SU-DHL-6 (cell line): ENCODE data around the gene ZNF628.
"Not testable (repeated sequence)": the region's sequence is repeated elsewhere in the genome, so short reads cannot be mapped to it uniquely, and the experiment has no call there.

Source experiments
- H2AFZ ChIP-seq: fragments of 200-600 bp; sonication (generic); 2 replicates; pipeline ENCODE4 v1.6.1; 2014; ENCODE audit warnings: low read depth, mild to moderate bottlenecking, moderate library complexity, mixed read lengths, antibody characterized with exemption, low read length; ENCODE audit not compliant: severe bottlenecking
- H3F3A ChIP-seq: fragments of 200-600 bp; shearing (Covaris generic); 2 replicates; pipeline ENCODE4 v1.6.0; 2016; ENCODE audit warnings: antibody characterized with exemption, mild to moderate bottlenecking; ENCODE audit not compliant: insufficient read depth
- H3K27ac ChIP-seq: fragments of 200-600 bp; sonication (generic); 2 replicates; pipeline ENCODE4 v1.5.1; 2016; ENCODE audit warnings: low read depth, mild to moderate bottlenecking, low read length, moderate library complexity, mixed read lengths
- H3K27me3 ChIP-seq: fragments of 200-600 bp; sonication (generic), shearing (Covaris generic); 2 replicates; pipeline ENCODE4 v1.6.0; 2014; ENCODE audit warnings: mild to moderate bottlenecking, low read length
- H3K36me3 ChIP-seq: fragments of 200-600 bp; sonication (generic); 2 replicates; pipeline ENCODE4 v1.6.1; 2014; ENCODE audit warnings: mild to moderate bottlenecking, low read length, mixed read lengths
- H3K4me2 ChIP-seq: fragments of 300-600, 200-600 bp; shearing (Covaris generic), sonication (generic); 2 replicates; pipeline ENCODE4 v1.6.0; 2014; ENCODE audit warnings: low read length, low read depth, mild to moderate bottlenecking; ENCODE audit not compliant: poor library complexity, severe bottlenecking
- H3K4me3 ChIP-seq: fragments of 200-600 bp; sonication (generic); 2 replicates; pipeline ENCODE4 v1.5.1; 2014; ENCODE audit warnings: antibody characterized with exemption, low read length, mild to moderate bottlenecking, mixed read lengths; ENCODE audit not compliant: insufficient read depth, poor library complexity, severe bottlenecking
- H3K79me2 ChIP-seq: fragments of 200-600 bp; sonication (generic); 2 replicates; pipeline ENCODE4 v1.6.1; 2014; ENCODE audit warnings: mild to moderate bottlenecking, low read length, moderate library complexity; ENCODE audit not compliant: insufficient read depth
- H3K9ac ChIP-seq: fragments of 200-600 bp; sonication (generic); 2 replicates; pipeline ENCODE4 v1.7.0; 2014; ENCODE audit warnings: mild to moderate bottlenecking, low read length
- H3K9me2 ChIP-seq: fragments of 200-600 bp; sonication (generic); replicated peaks from 2 replicates; pipeline ENCODE4 v1.6.1; 2014; ENCODE audit warnings: low read length; ENCODE audit not compliant: insufficient read depth
- H3K9me3 ChIP-seq: fragments of 200-600 bp; sonication (generic); 2 replicates; pipeline ENCODE4 v1.6.1; 2014; ENCODE audit warnings: low read length, mixed read lengths; ENCODE audit not compliant: insufficient read depth
- H4K20me1 ChIP-seq: fragments of 200-600 bp; sonication (generic); 2 replicates; pipeline ENCODE4 v1.6.1; 2014; ENCODE audit warnings: low read depth, mild to moderate bottlenecking, antibody characterized with exemption, low read length, moderate library complexity, mixed read lengths
- EZH2phosphoT487 ChIP-seq: fragments of 200-600 bp; sonication (generic), shearing (Covaris generic); conservative IDR thresholded peaks from 2 replicates; pipeline ENCODE4 v1.6.1; 2018; ENCODE audit warnings: mild to moderate bottlenecking, antibody characterized with exemption, low read length, moderate library complexity, mixed read lengths
- TF ChIP-seq, protein P1 (sequence below): fragments of 200-600 bp; sonication (generic); IDR thresholded peaks from one replicate; pipeline ENCODE4 v1.5.1; 2017; ENCODE audit warnings: antibody characterized with exemption, mild to moderate bottlenecking, low read length, moderate library complexity; ENCODE audit not compliant: insufficient read depth, poor library complexity, severe bottlenecking

The ZNF628 gene

DNA sequence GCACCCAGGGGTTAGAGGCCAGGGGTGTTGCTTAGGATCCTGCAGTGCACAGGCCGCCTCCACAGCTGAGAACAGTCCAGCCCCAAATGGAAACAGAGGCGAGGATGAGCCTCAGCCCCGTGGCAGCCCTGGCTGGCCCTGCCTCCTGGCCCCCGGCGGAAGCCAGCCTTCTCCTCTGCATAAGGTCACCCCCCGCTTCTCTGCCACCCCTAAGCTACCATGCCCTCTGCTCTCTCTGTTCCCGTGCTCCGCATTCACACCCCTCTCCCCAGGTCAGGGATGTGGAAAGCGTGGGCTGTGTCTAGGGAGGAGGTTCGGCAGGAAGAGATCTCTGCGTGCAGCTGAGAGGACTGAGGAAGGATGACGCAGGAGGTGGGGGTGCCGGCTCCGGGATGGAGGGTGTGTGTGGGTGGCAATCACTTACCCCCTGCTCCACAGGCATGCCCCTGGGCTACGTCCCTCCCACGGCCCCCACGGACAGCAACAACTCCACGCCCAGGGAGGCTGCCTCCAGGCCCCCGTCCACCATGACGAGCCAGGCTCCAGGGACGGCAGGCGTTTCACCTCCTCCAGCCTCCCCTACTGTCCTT, 17.9 kb downstream of the ZNF628 start:
- H3K9ac ChIP-seq, result no peak overlapping the region
- no peak overlapping the region for H3K27ac ChIP-seq
- H3K9me3 ChIP-seq, result no peaks in the 10 kb centered on the region
- H3K36me3 ChIP-seq, result no peaks in the 10 kb centered on the region
- H3K9me2 ChIP-seq, result no peaks in the 10 kb centered on the region
- H3K4me3 ChIP-seq, result no peak overlapping the region
- no peak overlapping the region for H3K4me2 ChIP-seq
- no peaks in the 10 kb centered on the region for H3K79me2 ChIP-seq
- no peaks in the 10 kb centered on the region for H3K27me3 ChIP-seq
- TF ChIP-seq, protein P1, sequence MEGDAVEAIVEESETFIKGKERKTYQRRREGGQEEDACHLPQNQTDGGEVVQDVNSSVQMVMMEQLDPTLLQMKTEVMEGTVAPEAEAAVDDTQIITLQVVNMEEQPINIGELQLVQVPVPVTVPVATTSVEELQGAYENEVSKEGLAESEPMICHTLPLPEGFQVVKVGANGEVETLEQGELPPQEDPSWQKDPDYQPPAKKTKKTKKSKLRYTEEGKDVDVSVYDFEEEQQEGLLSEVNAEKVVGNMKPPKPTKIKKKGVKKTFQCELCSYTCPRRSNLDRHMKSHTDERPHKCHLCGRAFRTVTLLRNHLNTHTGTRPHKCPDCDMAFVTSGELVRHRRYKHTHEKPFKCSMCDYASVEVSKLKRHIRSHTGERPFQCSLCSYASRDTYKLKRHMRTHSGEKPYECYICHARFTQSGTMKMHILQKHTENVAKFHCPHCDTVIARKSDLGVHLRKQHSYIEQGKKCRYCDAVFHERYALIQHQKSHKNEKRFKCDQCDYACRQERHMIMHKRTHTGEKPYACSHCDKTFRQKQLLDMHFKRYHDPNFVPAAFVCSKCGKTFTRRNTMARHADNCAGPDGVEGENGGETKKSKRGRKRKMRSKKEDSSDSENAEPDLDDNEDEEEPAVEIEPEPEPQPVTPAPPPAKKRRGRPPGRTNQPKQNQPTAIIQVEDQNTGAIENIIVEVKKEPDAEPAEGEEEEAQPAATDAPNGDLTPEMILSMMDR, result no peak
- no peak for TF ChIP-seq EZH2phosphoT487
- H3F3A ChIP-seq, result no peaks in the 10 kb centered on the region
- H2AFZ ChIP-seq, result no peak overlapping the region
- no peaks in the 10 kb centered on the region for H4K20me1 ChIP-seq

GRCh38 chr19:55495646-55496349, 19.4 kb downstream of the ZNF628 start:
- Histone ChIP-seq H3K9me2 (no peaks in the 10 kb centered on the region), H3K4me2 (no peak overlapping the region), H3F3A (no peaks in the 10 kb centered on the region), H3K79me2 (no peaks in the 10 kb centered on the region), H3K27ac (no peak overlapping the region), H4K20me1 (no peaks in the 10 kb centered on the region), H3K9me3 (no peaks in the 10 kb centered on the region), H3K4me3 (no peak overlapping the region), H3K9ac (no peak overlapping the region), H3K27me3 (no peaks in the 10 kb centered on the region), H2AFZ (no peak overlapping the region), H3K36me3 (no peaks in the 10 kb centered on the region)
- TF ChIP-seq, protein P1, result no peak
- TF ChIP-seq EZH2phosphoT487, result no peak

DNA sequence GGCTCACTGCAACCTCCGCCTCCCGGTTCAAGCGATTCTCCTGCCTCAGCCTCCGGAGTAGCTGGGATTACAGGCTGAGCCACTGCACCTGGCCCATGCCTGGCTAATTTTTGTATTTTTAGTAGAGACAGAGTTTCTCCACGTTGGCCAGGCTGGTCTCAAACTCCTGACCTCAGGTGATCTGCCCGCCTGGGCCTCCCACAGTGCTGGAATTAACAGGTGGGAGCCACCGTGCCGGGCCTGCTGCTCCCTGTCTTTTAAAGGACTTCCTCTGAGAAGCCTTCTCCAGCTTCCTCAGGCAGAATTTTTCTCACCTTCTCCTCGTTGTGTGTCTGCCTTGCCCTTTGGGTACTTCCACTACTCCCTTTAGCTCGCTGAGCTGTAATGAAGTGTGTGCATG, 20.4 kb downstream of the ZNF628 start:
- H3K9me2 ChIP-seq, H3K79me2 ChIP-seq, H3K9me3 ChIP-seq, H2AFZ ChIP-seq, H3K4me2 ChIP-seq, H3K4me3 ChIP-seq, H3K36me3 ChIP-seq, H3F3A ChIP-seq, H3K27me3 ChIP-seq, H3K27ac ChIP-seq, H3K9ac ChIP-seq, H4K20me1 ChIP-seq: not testable (repeated sequence)

GRCh38 chr19:55497763-55498162, 21.3 kb downstream of the ZNF628 start:
- Histone ChIP-seq H2AFZ (no peak overlapping the region), H3F3A (no peaks in the 10 kb centered on the region), H3K27ac (no peak overlapping the region), H3K27me3 (no peaks in the 10 kb centered on the region), H3K4me2 (no peak overlapping the region), H4K20me1 (no peaks in the 10 kb centered on the region), H3K9me2 (no peaks in the 10 kb centered on the region), H3K9ac (no peak overlapping the region), H3K4me3 (no peak overlapping the region), H3K36me3 (no peaks in the 10 kb centered on the region), H3K9me3 (no peaks in the 10 kb centered on the region), H3K79me2 (no peaks in the 10 kb centered on the region)
- TF ChIP-seq EZH2phosphoT487, result no peak
- TF ChIP-seq, protein P1, result no peak
